ENCODE measurements around the gene TMC5.
"Not testable (repeated sequence)": the region's sequence is repeated elsewhere in the genome, so short reads cannot be mapped to it uniquely, and the experiment has no call there.

Gene TMC5

DNA sequence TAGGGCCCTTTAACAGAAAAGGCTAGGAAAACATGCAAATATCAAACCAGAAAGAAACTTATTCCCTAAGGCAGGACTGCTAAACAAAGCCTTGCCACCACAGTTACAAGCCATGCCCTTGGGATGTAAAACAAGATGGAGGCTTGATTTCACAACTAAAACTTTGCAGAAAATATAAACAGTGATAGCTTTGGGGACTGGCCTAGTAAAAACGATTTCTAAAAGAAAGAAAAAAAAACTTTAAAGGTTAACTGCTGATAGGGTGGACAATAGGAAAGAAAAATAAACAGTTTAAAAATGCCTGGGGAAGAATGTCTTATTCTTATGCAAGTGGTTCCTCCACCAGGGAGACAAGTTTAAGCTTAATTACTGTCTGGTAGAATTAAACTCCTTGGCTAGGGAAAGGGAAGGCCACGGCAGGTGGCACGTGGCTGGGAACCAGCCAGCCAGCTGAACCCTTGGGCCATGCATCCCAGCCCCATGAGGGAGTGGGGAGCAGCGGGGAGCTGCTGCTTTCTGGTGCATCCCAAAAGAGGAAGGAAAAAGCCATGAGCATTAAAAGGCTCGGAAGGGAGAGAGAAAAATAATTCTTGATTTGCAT lies 10.7 kb upstream of the TMC5 start:
- no peak for DNase-seq (ENCODE audit: low read depth in 1 of 2, low spot score in 1 of 2)

DNA sequence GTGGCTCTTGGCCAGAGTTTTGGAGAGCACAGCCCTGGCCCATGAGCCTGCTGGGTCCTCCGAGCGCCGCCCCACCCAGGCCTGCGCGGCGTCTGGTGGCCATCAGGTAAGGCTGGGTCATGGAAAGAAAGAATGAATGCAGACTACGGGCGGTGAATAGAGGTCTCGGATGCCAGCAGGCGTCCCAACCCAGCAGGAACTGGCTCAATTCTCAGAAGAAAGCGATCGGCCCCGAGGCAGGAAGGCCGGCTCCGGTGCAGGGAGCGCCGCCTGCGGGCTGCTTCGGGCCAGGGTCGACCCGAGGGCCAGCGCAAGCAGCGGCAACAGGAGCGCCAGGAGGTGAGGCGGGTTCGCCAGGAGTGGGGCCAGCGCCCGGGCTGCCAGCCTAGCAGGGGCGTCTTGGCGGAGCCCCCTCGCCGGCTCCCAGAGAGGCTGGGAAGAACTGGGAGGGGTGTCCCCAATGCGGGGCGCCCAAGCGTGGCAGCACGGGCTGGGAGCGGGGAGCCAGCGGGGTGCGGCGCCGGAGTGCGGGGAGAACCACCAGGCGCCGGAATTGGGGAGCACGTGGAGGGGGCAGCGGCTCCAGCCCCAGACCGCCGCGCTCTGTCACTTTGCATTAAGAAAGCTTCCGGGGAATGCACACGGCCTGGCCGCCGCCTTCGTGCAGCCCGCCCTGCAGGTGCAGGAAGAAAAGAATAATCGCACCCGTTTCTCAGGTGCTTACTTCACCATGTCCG lies 7.1 kb upstream of the TMC5 start:
- no peak for DNase-seq (ENCODE audit: low read depth in 1 of 2, low spot score in 1 of 2)

DNA sequence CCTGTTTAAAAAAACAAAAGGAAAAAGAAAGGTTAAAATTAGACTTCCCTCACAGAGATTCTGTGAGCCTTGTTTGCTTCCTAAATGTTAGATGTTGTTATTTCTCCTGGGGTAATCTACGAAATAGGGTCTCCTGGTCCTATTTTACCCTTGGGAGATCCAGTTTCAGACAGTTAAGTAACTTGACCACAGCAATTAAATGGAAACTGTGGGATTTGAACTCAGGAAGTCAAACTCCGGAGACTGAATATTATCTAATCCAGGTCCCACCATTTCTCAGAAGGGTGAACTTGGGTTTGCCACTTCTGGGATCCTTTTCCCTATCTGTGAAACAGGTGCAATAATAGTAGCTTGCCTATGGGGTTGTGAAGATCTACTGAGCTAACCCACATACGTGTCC lies 6.4 kb upstream of the TMC5 start:
- DNase-seq (ENCODE audit: low read depth in 1 of 2, low spot score in 1 of 2): no peak

DNA sequence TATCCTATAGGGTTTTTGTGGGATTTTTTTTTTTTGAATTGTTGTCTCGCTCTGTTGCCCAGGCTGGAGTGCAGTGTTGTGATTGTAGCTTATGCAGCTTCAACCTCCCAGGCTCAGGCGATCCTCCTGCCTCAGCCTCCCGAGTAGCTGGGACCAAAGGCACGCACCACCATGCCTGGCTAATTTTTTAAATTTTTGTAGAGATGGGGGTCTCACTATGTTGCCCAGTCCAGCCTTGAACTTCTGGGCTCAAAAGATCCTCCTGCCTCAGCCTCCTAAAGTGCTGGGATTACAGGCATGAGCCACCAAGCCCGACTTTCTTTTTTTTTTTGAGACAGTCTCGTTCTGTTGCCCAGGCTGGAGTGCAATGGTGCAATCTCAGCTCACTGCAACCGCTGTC lies 5.6 kb upstream of the TMC5 start:
- not testable (repeated sequence) for DNase-seq (ENCODE audit: low read depth in 1 of 2, low spot score in 1 of 2)

DNA sequence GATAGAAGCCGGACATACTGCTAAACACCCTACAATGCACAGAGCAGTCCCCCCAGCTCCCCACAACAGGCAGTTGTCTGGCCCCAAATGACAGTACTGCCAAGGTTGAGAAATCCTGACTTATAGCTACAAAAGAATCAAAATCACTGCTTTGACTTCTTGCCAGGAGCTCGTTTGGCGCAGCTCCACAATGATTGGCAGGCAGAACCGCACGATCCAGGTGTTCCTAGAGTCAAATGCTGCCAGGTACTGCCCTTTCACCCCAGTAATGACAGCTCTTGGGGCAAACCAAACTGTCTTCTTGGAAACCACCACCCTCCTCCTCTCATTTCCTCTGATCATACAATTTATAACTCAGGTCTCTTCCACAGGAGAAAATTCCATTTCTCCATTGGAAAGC lies 2.2 kb upstream of the TMC5 start:
- DNase-seq (ENCODE audit: low read depth in 1 of 2, low spot score in 1 of 2): no peak

DNA sequence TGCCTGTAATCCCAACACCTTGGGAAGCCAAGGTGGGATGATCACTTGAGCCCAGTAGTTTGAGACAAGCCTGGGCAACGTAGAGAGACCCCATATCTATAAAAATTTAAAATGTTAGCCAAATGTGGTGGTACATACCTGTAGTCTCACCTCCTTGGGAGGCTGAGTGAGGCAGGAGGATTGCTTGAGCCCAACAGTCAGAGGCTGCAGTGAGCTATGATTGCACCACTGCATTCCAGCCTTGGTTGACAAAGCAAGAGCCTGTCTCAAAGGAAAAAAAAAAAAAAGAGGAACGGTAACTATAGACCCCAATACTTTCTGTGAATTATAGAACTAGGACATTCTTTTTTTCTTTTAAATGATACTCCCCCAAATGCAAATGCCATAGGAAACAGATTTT lies 1.8 kb upstream of the TMC5 start:
- no peak for DNase-seq (ENCODE audit: low read depth in 1 of 2, low spot score in 1 of 2)

DNA sequence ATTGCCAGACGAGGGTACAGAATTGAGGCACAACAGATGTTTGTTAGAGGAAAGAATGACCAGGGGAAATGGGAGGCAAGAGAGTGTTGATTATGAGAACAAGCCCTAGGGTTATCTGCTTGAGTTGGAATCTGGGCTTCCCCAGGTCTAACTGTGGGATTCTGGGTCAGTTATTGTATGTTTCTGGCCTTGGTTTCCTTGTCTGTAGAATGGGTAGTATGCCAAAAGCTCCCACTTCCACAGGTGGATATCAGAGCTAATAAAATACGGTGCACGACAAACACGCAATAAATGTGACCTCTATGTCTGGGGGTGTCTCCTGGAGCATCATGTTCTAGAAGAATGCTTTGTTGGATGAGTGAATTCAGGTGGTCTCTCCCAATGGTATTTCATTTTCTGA lies 517 bp downstream of the TMC5 start:
- no peak for DNase-seq (ENCODE audit: low read depth in 1 of 2, low spot score in 1 of 2)

DNA sequence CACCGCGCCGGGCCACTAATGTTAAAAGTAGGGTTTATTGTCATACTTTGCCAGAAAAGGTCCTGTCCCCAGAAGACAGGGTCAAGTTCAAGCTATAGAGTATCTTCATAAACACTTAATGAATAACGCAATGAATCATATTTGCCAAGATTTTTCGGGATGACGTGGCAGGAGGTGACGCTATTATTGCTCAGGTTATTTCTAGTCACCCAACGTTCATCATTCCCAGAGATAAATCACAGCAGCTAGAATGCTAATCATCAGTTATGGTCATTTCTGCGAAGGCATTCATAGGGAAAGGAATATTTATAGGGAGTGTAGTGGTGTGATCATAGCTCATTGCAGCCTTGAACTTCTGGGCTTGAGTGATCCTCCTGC lies 2.0 kb downstream of the TMC5 start:
- DNase-seq (ENCODE audit: low read depth in 1 of 2, low spot score in 1 of 2): no peak

DNA sequence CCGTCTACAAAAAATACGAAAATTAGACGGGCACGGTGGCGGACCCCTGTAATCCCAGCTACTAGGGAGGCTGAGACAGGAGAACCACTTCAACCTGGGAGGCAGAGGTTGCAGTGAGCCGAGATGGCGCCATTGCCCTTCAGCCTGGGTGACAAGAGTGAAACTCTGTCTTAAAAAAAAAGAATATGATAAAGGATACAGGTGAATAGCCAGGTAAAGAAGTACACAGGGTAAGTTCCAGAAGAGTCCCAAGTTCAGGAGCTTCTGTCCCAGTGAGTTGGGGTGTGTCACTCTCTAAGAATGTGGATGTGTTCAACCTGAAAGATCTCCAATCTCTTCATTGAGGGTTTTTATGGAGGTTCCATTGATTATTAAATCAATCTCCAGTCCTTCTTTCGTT lies 6.8 kb downstream of the TMC5 start:
- no peak for DNase-seq (ENCODE audit: low read depth in 1 of 2, low spot score in 1 of 2)

DNA sequence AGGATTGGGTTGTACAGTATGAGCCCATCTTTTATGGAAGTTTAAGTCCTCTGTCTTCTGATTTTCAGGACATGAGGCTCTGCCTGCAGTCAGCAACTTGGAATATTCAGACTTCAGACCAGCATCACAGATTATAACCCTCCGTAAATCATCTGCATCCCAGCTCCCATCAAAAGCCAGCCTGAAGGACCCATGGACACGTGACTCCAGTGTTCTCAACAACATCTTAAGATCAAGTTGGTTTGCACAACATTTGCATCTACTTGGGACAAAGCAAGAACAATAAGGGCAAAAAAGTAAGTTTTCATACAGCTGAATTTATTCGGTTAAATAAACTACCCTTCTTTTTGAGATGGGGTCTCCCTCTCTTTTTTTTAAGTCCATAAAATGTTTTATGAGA lies 12.7 kb downstream of the TMC5 start:
- DNase-seq (ENCODE audit: low read depth in 1 of 2, low spot score in 1 of 2): no peak

DNA sequence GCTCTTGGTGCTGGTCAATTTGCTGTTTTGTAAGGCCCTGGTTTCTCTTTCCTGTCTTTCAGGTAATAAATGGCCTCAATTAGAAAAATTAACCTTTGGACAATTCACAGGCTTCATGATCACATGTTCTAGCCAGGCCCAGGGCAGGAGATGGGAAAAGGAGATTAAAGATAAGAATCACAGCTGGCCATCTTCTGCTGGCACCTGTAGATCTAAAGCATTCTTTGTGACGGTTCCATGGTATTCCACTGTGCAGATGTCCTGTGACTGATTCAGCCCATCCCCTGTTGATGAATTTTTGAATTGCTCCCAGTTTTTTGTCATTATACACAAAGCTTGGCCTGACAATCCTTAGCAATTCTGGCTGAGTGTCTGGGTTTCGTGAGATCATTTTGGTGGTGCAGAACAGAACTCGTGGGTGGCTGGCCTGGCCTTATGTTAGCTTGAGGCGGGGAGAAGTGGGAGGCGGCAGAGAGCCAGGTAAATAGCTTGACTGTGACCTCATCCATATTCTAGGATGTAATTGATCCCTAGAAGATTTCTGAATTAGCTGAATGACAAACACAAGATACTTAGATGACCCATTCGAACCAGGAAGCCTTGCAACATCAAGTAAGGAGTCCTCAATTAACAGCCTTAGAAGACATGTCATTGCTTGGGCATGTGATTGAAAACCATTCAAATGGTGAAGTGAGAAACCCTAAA lies 14.1 kb downstream of the TMC5 start:
- no peak for DNase-seq (ENCODE audit: low read depth in 1 of 2, low spot score in 1 of 2)

DNA sequence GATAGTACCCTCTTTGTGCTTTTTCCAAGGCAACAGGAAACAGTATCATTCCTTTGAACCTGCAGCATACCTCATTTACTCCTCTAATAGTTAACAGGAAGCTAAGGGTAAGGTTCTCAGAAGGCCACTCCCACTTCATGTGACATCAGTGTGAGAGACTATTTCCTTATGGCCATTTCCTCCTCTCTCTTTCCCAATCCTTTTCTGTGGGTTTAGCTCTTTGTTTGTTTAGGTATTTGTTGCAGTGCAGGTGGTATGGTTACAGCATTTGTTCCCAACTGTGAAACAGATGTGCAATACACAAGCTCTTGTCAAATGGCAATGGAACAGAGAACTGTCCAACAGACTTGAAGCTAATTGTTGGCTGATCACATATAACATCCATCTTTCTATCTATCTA lies 14.7 kb downstream of the TMC5 start:
- DNase-seq (ENCODE audit: low read depth in 1 of 2, low spot score in 1 of 2): no peak

DNA sequence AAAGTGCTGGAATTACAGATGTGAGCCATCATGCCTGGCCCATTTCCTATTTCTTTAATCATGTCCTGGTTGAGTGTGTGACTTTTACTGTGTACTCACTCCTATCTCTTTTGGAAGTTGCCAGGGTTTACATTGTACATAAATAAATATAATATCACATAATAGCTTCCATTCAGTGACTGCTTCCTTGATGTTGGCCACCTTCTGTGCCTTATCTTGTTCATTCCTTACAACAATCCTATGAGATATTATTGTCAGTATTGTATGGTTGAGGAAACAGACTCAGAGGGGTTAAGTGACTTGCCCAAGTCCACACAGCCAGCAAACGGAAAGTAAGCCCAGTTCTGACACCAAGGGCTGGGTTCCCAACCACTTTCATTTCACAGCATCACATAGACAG lies 16.9 kb downstream of the TMC5 start:
- DNase-seq (ENCODE audit: low read depth in 1 of 2, low spot score in 1 of 2): no peak

DNA sequence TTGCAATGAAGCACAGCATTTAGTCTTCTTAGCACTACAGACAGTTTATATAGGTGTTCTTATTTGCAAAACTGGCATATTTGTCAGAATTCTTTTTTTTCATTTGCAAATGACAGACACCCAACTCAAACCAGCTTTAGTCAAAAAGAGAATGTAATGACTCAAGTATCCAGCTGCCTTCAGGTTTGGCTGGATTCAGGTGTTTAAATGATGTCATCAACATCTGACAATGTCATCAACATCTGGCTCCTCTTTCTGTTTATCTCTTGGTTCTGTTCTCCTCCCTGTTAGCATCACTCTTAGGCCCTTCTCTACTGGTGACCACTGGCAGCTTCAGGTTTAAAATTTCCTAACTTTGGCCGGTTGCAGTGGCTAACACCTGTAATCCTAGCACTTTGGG lies 18.9 kb downstream of the TMC5 start:
- no peak for DNase-seq (ENCODE audit: low read depth in 1 of 2, low spot score in 1 of 2)

DNA sequence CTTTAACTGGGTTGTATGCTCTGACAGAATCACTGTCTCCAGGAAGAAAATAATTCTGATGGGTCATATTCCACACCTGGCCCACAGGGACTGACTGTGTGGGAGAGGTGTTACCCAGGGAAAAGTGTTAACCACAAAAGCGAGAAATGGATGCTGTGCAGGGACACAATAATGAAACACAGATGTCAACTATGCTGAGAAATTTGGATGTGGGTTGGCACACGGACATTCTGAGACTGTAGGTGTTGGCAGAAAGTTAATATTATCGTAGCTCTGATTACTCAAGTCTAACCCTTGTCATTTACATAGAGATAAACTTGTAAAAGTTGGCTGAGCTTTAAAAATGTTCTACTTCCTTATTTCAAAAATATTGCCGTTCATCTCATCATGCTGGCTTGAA lies 19.6 kb downstream of the TMC5 start:
- DNase-seq (ENCODE audit: low read depth in 1 of 2, low spot score in 1 of 2): no peak

DNA sequence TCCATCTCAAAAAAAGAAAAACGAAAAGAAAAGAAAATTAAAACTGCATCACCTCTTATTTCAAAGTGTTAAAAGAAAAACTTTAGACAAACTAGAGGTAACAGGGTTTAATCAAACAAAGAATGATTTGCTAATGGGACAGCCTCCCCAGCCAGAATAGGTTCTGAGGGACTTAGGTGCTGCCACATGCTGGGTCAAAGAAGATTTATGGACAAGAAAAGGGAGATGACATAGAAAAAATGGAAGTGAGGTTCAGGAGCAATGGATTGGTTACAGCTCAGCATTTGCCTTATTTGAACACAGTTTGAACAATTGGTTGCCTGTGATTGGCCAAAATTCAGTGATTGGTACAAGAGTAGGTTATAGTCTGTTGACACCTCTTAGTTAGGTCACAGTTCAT lies 21.1 kb downstream of the TMC5 start:
- DNase-seq (ENCODE audit: low read depth in 1 of 2, low spot score in 1 of 2): no peak

DNA sequence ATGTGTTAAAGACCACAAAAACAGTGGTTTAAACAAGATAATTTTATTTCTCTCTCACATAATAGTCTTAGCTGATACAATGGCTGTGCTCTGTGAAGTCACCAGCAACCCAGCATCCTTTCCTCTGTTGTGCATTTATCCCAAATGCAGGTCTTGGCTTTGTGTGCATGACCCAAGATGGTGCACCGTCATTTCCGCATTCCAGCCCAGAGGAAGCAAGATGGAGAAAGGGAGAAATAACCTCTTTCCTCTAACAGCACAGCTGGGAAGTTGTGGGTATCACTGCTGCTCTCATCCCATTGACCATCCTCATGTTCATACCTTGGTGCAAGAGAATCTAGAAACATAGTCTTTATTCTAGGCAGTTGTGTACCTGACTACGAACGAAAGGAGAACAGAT lies 21.8 kb downstream of the TMC5 start:
- DNase-seq (ENCODE audit: low read depth in 1 of 2, low spot score in 1 of 2): no peak

DNA sequence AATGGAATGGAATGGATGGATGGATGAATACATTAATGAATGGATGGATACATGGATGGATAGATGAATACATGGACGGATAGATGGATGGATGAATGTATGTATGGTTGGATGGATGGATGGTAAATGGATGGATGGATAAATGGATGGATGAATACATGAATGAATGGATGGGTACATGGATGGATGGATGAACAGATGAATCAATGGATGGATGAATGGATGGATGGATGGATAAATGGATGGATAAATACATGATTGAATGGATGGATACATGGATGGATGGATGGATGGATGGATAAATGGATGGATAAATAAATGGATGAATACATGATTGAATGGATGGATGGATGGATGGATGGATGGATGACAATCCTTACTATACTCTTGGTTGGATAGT lies 26.0 kb downstream of the TMC5 start:
- no peak for DNase-seq (ENCODE audit: low read depth in 1 of 2, low spot score in 1 of 2)

DNA sequence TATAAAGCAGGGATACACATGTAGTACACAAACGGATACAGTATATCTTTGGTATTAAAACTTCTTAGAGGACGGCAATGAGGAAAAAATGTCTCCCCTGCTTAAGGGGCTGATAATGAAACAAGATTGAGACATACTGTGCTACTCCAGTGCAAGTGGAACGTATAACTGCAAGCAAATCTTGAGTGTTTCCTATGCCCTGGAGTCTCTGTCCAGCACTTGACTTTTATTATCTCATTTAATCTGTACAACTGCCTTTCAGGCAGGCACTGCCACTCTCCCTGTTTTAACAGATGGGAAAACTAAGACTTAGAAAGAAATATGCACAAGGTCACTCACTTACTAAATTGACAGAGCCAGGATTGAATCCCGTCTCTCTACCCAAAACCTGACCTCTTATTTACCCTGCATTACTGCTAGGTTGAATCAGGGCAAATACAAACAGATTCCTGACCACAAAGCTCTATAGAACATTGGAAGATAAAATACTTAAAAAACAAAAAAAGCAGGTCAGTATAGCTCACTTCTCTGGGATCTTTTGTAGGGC lies 28.7 kb downstream of the TMC5 start:
- no peak for DNase-seq (ENCODE audit: low read depth in 1 of 2, low spot score in 1 of 2)

DNA sequence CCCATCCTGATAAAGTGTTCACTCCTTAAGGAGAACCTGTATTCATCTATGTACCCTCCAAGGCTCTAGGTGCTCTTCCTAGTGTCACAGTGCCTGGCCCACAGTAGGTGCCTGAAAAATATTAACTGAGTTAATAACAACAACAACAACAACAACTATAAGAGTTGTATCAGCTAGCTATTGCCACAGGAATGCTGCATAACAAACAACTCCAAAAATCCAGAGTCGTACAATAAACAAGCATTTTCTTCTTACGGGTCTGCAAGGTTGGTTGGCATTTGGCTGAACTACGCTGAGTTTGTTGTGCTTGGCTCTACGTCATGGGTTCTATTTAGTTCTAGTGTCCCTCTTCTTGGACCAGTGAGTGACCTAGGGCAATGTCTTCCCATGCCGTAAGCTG lies 29.2 kb downstream of the TMC5 start:
- DNase-seq (ENCODE audit: low read depth in 1 of 2, low spot score in 1 of 2): no peak

DNA sequence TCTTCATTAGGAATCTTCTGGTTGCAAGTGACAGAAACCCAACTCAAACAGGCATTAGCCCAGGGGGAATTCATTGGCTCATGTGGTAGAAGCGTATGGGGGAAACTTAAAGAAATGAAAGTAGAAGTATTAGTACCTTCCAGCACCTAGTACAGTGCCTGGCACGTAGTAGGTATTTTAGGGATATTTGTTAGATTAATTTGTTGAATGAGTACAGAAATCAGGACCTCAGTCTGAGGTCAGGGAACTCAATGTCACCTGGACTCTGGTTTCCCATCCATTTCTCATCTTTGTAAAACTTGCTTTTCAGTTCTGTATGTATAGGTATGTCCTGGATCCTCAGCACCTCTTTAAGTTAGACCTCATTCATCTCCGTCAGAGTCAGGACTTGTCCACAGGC lies 32.5 kb downstream of the TMC5 start:
- DNase-seq (ENCODE audit: low read depth in 1 of 2, low spot score in 1 of 2): no peak

DNA sequence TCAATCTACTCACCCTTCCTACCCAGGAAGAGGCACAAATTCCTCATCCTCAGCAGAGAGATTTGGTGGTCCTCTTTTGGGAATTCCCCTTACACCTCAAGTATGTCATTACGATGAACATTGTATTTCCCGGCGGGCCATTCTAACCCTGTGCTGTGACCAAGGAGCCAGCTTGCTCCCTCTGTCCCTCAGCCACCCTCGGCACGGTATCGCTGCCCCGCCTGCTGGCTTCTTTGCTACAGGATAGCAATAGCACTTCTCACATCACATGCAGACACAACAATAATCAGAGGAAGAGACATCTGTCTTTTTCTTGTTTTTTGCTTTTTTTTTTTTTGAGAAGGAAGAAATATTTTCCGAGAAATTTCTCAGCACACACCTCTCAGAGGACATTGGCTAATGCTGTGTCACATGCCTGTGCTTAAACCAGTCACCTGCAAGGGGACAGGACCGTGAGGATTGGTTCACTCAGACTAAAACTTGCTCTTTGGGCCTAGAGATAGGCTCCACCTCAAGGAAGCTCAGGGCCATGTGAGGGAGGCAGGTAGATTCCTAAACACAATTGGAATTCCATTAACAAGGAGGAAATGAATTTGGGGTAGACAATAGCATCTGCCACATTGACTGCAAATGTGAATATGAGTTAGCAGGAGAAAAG lies 41.2 kb downstream of the TMC5 start:
- no peak for DNase-seq (ENCODE audit: low read depth in 1 of 2, low spot score in 1 of 2)

All from activated CD4-positive, alpha-beta T cell treated with anti-CD3 and anti-CD28 coated beads, Interleukin-2, amount 50 U/mL, for 24 hours (primary cell).